NB4 (cell line): Measurements from ENCODE around the gene ITPR3.

ENCODE experiments used
- CTCF ChIP-seq: IDR thresholded peaks from one replicate; pipeline ENCODE4 v1.5.1; 2012; ENCODE audit warnings: low read depth, low read length
- MAX ChIP-seq: IDR thresholded peaks from 2 replicates; pipeline ENCODE4 v1.6.1; 2011; ENCODE audit warnings: low read depth, low read length
- POLR2A ChIP-seq: IDR thresholded peaks from 2 replicates; pipeline ENCODE4 v1.6.1; 2011; ENCODE audit warnings: mild to moderate bottlenecking; ENCODE audit not compliant: insufficient read length; ENCODE audit errors: extremely low read depth

- no peak for TF ChIP-seq CTCF
- TF ChIP-seq MAX = no peak
- no peak for TF ChIP-seq POLR2A
Measured at GRCh38 chr6:33684428-33684896, 63.3 kb downstream of the ITPR3 start.
